Stomach (tissue), 9 donors: ENCODE results near the gene ZNF277. TPM values are rescaled to one million over a fixed set of nuclear protein-coding genes. Genes with fewer than 3 reads are reported as not detected.

Source experiments
- DNase-seq, 2 donors: peaks; one replicate each; pipeline versions ENCODE4 v3.0.0 to v3.0.0-alpha.2; 2013 to 2019
- H3K27ac ChIP-seq, 5 donors: fragments of 200-600 bp in 4 of 5; sonication (generic) in 4 of 5; one replicate each; pipeline ENCODE4 v1.5.1; 2013 to 2019; ENCODE audit warnings: mild to moderate bottlenecking in 1 of 5, moderate library complexity in 1 of 5
- H3K27me3 ChIP-seq, 3 donors: fragments of 200-600 bp; sonication (generic); one replicate each; pipeline ENCODE4 v1.5.1; 2017 to 2019; ENCODE audit warnings: mixed run types in 1 of 3
- H3K36me3 ChIP-seq, 4 donors: fragments of 200-600 bp; sonication (generic); 1 replicate in 3 of 4; 2 replicates in 1 of 4; pipeline ENCODE4 v1.5.1; 2016 to 2019
- H3K4me1 ChIP-seq, 4 donors: fragments of 200-600 bp; sonication (generic); one replicate each; pipeline ENCODE4 v1.5.1; 2016 to 2019
- H3K4me3 ChIP-seq, 4 donors: fragments of 200-600 bp; sonication (generic) in 3 of 4; one replicate each; pipeline ENCODE4 v1.5.1; 2016 to 2019; ENCODE audit warnings: mild to moderate bottlenecking in 1 of 4
- H3K9me3 ChIP-seq, 4 donors: fragments of 200-600 bp; sonication (generic); one replicate each; pipeline ENCODE4 v1.5.1; 2016 to 2019
- EP300 ChIP-seq: sonication (generic); formaldehyde crosslinking; IDR thresholded peaks from one replicate; pipeline ENCODE4 v1.6.1; 2017; ENCODE audit warnings: antibody characterized with exemption
- POLR2A ChIP-seq, 4 donors: fragments of 450-650 bp; IDR thresholded peaks; one replicate each; pipeline ENCODE4 v1.6.1; 2016; ENCODE audit warnings: antibody characterized with exemption in 4 of 4, control low read depth in 2 of 4, mild to moderate bottlenecking in 1 of 4, moderate library complexity in 1 of 4
- POLR2AphosphoS5 ChIP-seq, 3 donors: sonication (generic); formaldehyde crosslinking; IDR thresholded peaks; one replicate each; pipeline ENCODE4 v1.6.1; 2016; ENCODE audit warnings: antibody characterized with exemption in 3 of 3
- WGBS, 5 donors: extraction: QIAGEN DNeasy Blood & Tissue Kit in 3 of 5; methylation state at CpG; one replicate each; pipeline versions ENCODE4 v1.1.5 to v1.1.7; 2013 to 2018; 5-methylcytosine and 5-hydroxymethylcytosine counted together
- intact Hi-C: fragments of 100-400 bp; cut with DNase I; formaldehyde crosslinking; loops from one replicate; pipeline ENCODE4 v1.15.1; 2023; ENCODE audit warnings: low total_unique reads
- polyA plus RNA-seq, 3 donors: library from polyadenylated mRNA; stranded (reverse); fragments of 200-250 nt; gene quantifications; one replicate each; pipeline ENCODE4 v1.2.3, GENCODE V29; 2013
- total RNA-seq, 5 donors: library from RNA; depleted of rRNA; stranded (reverse); fragments of >200 nt; gene quantifications; one replicate each; pipeline versions ENCODE4 v1.1.0 to v1.2.3, GENCODE V29; 2014 to 2016
- TF ChIP-seq, protein P1 (sequence below), 7 experiments: fragments of 450-650 bp in 4 of 7; fragments of 200-600 bp in 3 of 7; sonication (generic) in 3 of 7; IDR thresholded peaks; one replicate each; pipeline ENCODE4 v1.5.1; 2016 to 2019; ENCODE audit warnings: antibody characterized with exemption in 7 of 7, control low read depth in 2 of 7, mild to moderate bottlenecking in 1 of 7
- donor health status: healthy with polysubstance abuse.
- donor health status: Bipolar disorder and iron deficiency.
- donor health status: healthy.

ZNF277 gene
- total and polyA plus RNA-seq, 8 donors = 9.9 to 75.0 (median 27.2) TPM

GRCh38 chr7:112292162-112292561, 85.7 kb downstream of the ZNF277 start:
- 92 to 96% (median 96%) methylated on average over 1 of the region's 1 CpG for WGBS, 5 donors
- Histone ChIP-seq H3K9me3 (no peaks in the 10 kb centered on the region), H3K27me3 (no peaks in the 10 kb centered on the region), H3K4me3 (no peak overlapping the region), H3K4me1 (no peaks in the 10 kb centered on the region), H3K27ac (no peak overlapping the region), H3K36me3 (peaks cover 0 to 27% (median 19%) of the 10 kb centered on the region in 4 donors)
- TF ChIP-seq POLR2AphosphoS5 (IDR thresholded peaks at IDR 0.05) = no peak
- TF ChIP-seq POLR2A (IDR thresholded peaks at IDR 0.05) = no peak
- TF ChIP-seq EP300 = no peak
- TF ChIP-seq, protein P1, sequence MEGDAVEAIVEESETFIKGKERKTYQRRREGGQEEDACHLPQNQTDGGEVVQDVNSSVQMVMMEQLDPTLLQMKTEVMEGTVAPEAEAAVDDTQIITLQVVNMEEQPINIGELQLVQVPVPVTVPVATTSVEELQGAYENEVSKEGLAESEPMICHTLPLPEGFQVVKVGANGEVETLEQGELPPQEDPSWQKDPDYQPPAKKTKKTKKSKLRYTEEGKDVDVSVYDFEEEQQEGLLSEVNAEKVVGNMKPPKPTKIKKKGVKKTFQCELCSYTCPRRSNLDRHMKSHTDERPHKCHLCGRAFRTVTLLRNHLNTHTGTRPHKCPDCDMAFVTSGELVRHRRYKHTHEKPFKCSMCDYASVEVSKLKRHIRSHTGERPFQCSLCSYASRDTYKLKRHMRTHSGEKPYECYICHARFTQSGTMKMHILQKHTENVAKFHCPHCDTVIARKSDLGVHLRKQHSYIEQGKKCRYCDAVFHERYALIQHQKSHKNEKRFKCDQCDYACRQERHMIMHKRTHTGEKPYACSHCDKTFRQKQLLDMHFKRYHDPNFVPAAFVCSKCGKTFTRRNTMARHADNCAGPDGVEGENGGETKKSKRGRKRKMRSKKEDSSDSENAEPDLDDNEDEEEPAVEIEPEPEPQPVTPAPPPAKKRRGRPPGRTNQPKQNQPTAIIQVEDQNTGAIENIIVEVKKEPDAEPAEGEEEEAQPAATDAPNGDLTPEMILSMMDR (IDR thresholded peaks at IDR 0.05) = no peak
- no peak for DNase-seq
- intact Hi-C loops = no loop called here

DNA sequence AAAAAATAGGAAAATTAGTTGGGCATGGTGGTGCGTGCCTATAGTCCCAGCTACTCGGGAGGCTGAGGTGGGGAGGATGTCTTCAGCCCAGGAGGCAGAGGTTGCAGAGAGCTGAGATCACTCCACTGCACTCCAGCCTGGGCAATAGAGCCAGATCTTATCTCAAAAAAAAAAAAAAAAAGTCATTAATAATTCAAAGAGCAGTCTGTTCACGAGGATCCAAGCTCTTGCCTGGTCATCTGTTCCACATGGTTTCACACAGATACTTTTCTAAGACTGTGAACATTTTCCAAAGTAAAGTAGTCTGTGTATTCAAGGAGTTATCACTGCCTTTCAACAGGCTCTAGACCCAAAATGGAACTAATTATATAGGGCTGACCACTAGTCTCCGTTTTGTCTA, 86.9 kb downstream of the ZNF277 start:
- Histone ChIP-seq H3K4me1 (no peaks in the 10 kb centered on the region), H3K9me3 (no peaks in the 10 kb centered on the region), H3K36me3 (peaks cover 0 to 17% (median 8%) of the 10 kb centered on the region in 4 donors), H3K4me3 (no peak overlapping the region), H3K27me3 (no peaks in the 10 kb centered on the region), H3K27ac (no peak overlapping the region)
- WGBS, 5 donors = 87 to 95% (median 88%) methylated on average over 4 of the region's 4 CpGs
- DNase-seq = no peak
- TF ChIP-seq POLR2AphosphoS5 (IDR thresholded peaks at IDR 0.05) (no peak), EP300 (no peak), POLR2A (IDR thresholded peaks at IDR 0.05) (no peak)
- TF ChIP-seq, protein P1 (IDR thresholded peaks at IDR 0.05) = no peak
- intact Hi-C loops = no loop called here

DNA sequence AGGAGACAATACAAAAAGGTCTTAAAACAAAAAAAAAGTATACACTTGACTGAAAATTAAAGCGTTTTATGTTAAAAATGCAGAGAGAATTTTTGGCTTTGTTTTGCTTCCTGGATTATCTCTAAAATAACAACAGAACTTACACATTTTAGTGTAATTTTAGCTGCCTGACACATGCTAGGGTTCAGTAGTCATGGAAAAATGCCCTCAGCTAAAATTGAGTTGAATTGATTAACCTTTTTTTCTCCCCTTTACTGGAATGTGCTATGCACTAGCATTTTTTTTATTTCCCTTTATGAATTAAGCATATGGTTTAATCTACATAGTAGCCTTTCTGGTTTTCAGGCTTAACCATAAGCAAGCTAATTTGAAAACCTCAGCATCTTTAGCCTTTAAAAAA, 89.9 kb downstream of the ZNF277 start:
- no peaks in the 10 kb centered on the region for H3K27me3 ChIP-seq
- no peaks in the 10 kb centered on the region for H3K4me1 ChIP-seq
- no peak overlapping the region for H3K4me3 ChIP-seq
- H3K27ac ChIP-seq = no peak overlapping the region
- 56 to 81% (median 72%) methylated on average over 1 of the region's 1 CpG for WGBS, 5 donors
- H3K36me3 ChIP-seq = peaks cover 0 to 9% (median 5%) of the 10 kb centered on the region in 4 donors
- TF ChIP-seq, protein P1 (IDR thresholded peaks at IDR 0.05) = no peak
- TF ChIP-seq POLR2A (IDR thresholded peaks at IDR 0.05) = no peak
- TF ChIP-seq POLR2AphosphoS5 (IDR thresholded peaks at IDR 0.05) = no peak
- no peak for TF ChIP-seq EP300
- no peak for DNase-seq
- H3K9me3 ChIP-seq = no peaks in the 10 kb centered on the region
- intact Hi-C loops = no loop called here

- Histone ChIP-seq H3K9me3 (no peaks in the 10 kb centered on the region), H3K27ac (no peak overlapping the region), H3K36me3 (peaks cover 0 to 9% (median 5%) of the 10 kb centered on the region in 4 donors), H3K4me1 (no peaks in the 10 kb centered on the region), H3K27me3 (no peaks in the 10 kb centered on the region), H3K4me3 (no peak overlapping the region)
- intact Hi-C loops = no loop called here
- WGBS, 5 donors = 85 to 92% (median 89%) methylated on average over 3 of the region's 3 CpGs
- DNase-seq = no peak
- TF ChIP-seq EP300 = no peak
- TF ChIP-seq, protein P1 (IDR thresholded peaks at IDR 0.05) = no peak
- no peak for TF ChIP-seq POLR2AphosphoS5 (IDR thresholded peaks at IDR 0.05)
- no peak for TF ChIP-seq POLR2A (IDR thresholded peaks at IDR 0.05)
Observed at GRCh38 chr7:112297681-112298080, 91.2 kb downstream of the ZNF277 start.
